HG02938 (cell line): Measurements from ENCODE around the gene RGS7.
"Not testable (repeated sequence)": the region's sequence is repeated elsewhere in the genome, so short reads cannot be mapped to it uniquely, and the experiment has no call there.

Experiments
- ATAC-seq: cut with Tn5 transposase; IDR thresholded peaks from one replicate; pipeline ENCODE4 v1.9.1; 2021; ENCODE audit warnings: mild to moderate bottlenecking, moderate library complexity; ENCODE audit not compliant: unreplicated experiment

RGS7 gene

GRCh38 chr1:241274693-241275092 is 82.3 kb downstream of the RGS7 start:
- ATAC-seq = no peak

GRCh38 chr1:241272828-241273227 is 84.2 kb downstream of the RGS7 start:
- ATAC-seq = no peak

GRCh38 chr1:241271427-241271826 is 85.6 kb downstream of the RGS7 start:
- ATAC-seq = no peak

GRCh38 chr1:241270016-241270415 is 87.0 kb downstream of the RGS7 start:
- ATAC-seq = no peak

- ATAC-seq = no peak
Observed at GRCh38 chr1:241269116-241269515, 87.9 kb downstream of the RGS7 start.

- ATAC-seq = no peak
Observed at GRCh38 chr1:241266121-241266520, 90.9 kb downstream of the RGS7 start.

- ATAC-seq = no peak
Observed at GRCh38 chr1:241265428-241265827, 91.6 kb downstream of the RGS7 start.

GRCh38 chr1:241263346-241263745 is 93.7 kb downstream of the RGS7 start:
- ATAC-seq = no peak

GRCh38 chr1:241253471-241253870 is 103.5 kb downstream of the RGS7 start:
- no peak for ATAC-seq

GRCh38 chr1:241250465-241250864 is 106.5 kb downstream of the RGS7 start:
- no peak for ATAC-seq

- no peak for ATAC-seq
Observed at GRCh38 chr1:241240069-241240468, 116.9 kb downstream of the RGS7 start.

- no peak for ATAC-seq
Observed at GRCh38 chr1:241237873-241238272, 119.1 kb downstream of the RGS7 start.

- ATAC-seq = no peak
Observed at GRCh38 chr1:241235256-241235897, 121.6 kb downstream of the RGS7 start.

GRCh38 chr1:241229711-241230110 is 127.3 kb downstream of the RGS7 start:
- no peak for ATAC-seq

GRCh38 chr1:241229216-241229615 is 127.8 kb downstream of the RGS7 start:
- ATAC-seq = no peak

- ATAC-seq = no peak
Observed at GRCh38 chr1:241228339-241228738, 128.7 kb downstream of the RGS7 start.

- no peak for ATAC-seq
Observed at GRCh38 chr1:241225741-241226140, 131.3 kb downstream of the RGS7 start.

- not testable (repeated sequence) for ATAC-seq
Observed at GRCh38 chr1:241224189-241224588, 132.8 kb downstream of the RGS7 start.

- ATAC-seq = not testable (repeated sequence)
Observed at GRCh38 chr1:241222813-241223212, 134.2 kb downstream of the RGS7 start.

- ATAC-seq = no peak
Observed at GRCh38 chr1:241221319-241221718, 135.7 kb downstream of the RGS7 start.

- not testable (repeated sequence) for ATAC-seq
Observed at GRCh38 chr1:241220913-241221312, 136.1 kb downstream of the RGS7 start.

GRCh38 chr1:241219449-241219848 is 137.6 kb downstream of the RGS7 start:
- no peak for ATAC-seq

- ATAC-seq = no peak
Observed at GRCh38 chr1:241217516-241217915, 139.5 kb downstream of the RGS7 start.
